WI38 (cell line): ENCODE measurements around the gene SLCO2B1.

Experiments
- H3K4me3 ChIP-seq: 2 replicates; pipeline ENCODE4 v1.5.1; 2011; ENCODE audit warnings: low read depth, mild to moderate bottlenecking, control low read depth, low read length
- TF ChIP-seq, protein P1 (sequence below): IDR thresholded peaks from 2 replicates; pipeline ENCODE4 v1.5.1; 2012; ENCODE audit warnings: low read depth, mild to moderate bottlenecking, control low read depth, low read length

Gene SLCO2B1

DNA sequence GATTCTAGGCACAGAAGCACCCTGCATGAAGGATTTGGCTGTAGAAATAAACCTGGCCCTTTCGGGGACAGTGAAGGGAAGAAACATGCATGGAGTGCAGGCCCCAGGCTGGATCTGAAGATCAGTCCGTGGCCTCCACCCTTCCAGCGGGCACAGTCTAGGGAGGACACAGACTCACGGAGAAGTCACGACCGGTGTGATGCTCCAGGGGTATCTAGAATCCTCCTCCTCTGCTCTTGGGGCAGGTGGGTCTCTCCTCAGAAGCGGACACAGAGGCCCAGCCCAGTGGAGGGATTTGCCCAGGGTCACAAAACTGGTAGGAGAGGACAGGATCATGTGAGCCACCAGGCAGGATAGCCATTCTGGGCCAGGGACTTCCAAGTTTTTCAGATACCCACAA, 22.4 kb downstream of the SLCO2B1 start:
- no peak overlapping the region for H3K4me3 ChIP-seq
- TF ChIP-seq, protein P1, sequence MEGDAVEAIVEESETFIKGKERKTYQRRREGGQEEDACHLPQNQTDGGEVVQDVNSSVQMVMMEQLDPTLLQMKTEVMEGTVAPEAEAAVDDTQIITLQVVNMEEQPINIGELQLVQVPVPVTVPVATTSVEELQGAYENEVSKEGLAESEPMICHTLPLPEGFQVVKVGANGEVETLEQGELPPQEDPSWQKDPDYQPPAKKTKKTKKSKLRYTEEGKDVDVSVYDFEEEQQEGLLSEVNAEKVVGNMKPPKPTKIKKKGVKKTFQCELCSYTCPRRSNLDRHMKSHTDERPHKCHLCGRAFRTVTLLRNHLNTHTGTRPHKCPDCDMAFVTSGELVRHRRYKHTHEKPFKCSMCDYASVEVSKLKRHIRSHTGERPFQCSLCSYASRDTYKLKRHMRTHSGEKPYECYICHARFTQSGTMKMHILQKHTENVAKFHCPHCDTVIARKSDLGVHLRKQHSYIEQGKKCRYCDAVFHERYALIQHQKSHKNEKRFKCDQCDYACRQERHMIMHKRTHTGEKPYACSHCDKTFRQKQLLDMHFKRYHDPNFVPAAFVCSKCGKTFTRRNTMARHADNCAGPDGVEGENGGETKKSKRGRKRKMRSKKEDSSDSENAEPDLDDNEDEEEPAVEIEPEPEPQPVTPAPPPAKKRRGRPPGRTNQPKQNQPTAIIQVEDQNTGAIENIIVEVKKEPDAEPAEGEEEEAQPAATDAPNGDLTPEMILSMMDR, result no peak

DNA sequence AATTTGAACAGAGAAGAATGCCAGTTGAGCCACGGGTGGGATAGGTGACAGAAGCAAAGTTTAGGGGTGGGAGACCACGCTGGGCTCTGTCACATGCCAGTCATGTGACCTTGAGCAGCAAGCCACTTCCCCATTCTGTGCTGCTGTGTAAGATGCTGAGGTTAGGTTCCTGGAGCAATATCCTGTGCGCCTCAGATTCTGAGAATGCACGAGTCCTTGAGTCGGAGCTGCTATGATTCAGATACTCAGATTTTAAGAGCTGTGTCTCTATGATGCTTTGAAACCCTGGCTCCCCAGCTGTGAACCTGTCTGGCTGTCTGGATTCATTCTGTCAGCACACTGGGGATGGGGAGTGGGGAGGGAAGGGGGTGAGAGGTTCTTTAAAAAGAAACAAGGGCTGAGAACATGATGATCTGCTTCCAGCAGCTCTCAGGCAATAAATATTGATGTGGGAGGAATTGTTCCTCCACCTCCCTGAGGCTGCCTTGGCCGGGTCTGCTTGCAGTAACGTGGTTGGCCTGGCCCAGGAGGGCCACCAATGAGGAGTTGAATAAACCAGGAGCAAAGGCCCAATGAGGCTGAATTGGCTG, 24.0 kb downstream of the SLCO2B1 start:
- H3K4me3 ChIP-seq, result no peak overlapping the region
- TF ChIP-seq, protein P1, result no peak

DNA sequence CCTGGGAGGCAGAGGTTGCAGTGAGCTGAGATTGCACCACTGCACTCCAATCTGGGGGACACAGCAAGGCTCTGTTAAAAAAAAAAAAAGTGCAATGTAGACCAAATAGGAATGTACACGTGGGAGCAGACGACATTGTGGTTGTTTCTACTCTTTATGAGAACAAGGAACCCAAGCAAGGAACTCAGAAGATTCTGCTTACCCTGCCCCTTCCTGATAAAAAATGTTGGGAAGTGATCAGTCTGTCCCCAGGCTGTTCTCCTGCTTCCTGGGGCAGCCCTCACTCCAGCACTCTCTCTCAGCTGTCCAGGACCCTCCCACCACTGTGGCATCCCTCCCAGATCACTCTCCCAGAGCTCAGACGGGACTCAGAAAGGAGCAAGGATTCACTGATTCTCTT, 31.8 kb downstream of the SLCO2B1 start:
- TF ChIP-seq, protein P1, result no peak
- H3K4me3 ChIP-seq, result no peak overlapping the region

DNA sequence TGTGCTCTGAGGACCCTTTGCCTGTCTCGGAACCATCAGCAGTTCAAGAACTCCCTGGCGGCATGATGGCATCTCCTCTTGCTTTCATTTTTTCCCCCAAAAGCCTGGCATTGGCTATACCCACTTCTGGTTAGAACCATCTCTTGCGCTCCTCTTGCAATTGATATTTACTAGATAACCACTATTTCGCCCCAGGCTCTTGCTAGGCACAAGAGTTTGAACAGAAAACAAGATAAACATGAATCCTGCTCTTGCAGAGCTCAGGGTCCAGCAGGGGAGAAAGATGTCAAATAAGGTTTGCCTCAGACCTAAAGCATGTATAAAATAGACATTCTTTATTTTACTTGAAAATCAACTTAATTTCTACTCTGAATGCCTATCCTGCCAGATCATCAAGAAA, 33.1 kb downstream of the SLCO2B1 start:
- H3K4me3 ChIP-seq, result no peak overlapping the region
- TF ChIP-seq, protein P1, result no peak

DNA sequence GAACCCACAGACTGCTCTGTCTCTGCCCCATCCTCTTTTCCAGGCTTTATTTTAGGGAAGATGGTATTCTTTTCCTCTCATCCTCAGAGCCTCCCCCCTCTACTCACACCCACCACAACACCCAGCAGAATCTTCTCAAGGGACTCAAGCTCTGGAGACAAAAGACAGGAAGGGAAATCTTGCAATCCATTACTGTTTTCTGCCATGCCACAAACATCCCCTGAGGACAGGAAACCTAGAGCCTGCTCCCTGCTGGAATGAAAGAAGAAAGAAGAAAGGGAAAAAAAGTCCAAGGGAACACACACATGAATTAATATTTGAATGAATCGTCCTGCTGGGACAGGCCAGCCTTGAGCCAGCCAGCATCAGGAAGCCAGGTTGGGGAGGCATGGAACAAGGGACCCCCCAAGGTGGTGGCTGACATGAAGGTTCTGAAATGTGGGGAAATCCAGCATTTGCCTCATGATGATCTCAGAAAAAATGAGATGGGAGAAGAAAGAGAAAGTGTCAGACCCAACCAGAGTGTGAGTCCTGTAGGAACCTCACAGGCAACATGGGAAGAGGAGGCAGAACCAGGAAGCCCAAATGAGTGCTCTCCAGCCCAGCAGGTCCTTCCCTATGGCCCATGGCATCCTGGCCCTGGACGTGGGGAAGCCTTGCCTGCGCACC, 34.0 kb downstream of the SLCO2B1 start:
- no peak overlapping the region for H3K4me3 ChIP-seq
- TF ChIP-seq, protein P1, result no peak

DNA sequence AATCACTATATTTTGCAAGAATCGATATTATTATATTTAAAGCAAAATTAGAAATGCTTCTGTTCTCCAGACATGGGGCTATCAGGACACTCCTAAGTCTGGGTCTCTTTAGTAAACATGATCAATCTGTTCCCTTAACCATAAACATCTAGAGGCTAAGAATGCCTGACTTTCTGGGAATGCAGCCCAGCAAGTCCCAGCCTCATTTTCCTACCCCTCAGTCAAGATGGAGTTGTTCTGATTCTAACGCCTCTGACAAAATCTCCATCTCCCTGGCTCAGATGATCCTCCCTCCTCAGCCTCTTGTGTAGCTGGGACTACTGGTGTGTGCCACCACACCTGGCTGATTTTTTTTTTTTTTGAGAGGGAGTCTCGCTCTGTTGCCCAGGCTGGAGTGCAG, 35.0 kb downstream of the SLCO2B1 start:
- TF ChIP-seq, protein P1, result no peak
- H3K4me3 ChIP-seq, result no peak overlapping the region

DNA sequence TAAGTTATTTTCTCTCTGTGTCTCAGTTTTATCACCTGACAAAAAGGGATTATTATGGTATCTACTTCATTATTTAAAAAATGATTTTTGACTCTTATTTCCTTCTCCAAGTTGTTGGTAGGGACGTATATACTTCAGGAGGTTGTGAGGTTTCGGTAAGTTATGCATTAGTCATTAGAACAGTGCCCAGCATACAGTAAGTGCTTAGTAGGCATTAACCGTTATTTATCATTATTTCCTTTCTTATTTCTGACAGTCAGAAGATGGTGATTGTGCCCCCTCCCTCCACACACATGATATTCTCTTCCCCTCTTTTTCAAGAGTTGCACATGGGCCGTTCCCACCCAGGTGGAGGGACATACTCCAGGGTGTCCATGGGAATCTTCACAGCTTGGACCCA, 36.1 kb downstream of the SLCO2B1 start:
- no peak overlapping the region for H3K4me3 ChIP-seq
- TF ChIP-seq, protein P1, result no peak
